Ovary (tissue), 3 donors: ENCODE results near the gene DPT.

Experiments
- EP300 ChIP-seq: sonication (generic); formaldehyde crosslinking; IDR thresholded peaks from one replicate; pipeline ENCODE4 v1.6.1; 2017; ENCODE audit warnings: antibody characterized with exemption
- TF ChIP-seq, protein P1 (sequence below), 3 donors: fragments of 450-650 bp in 2 of 3; fragments of 200-600 bp in 1 of 3; IDR thresholded peaks; one replicate each; pipeline versions ENCODE4 v1.5.1 to v1.8.0; 2016 to 2022; ENCODE audit warnings: antibody characterized with exemption in 3 of 3, mild to moderate bottlenecking in 1 of 3
- donor health status: DM: no; HTN: no; CAD: no.

- TF ChIP-seq EP300, result no peak
- TF ChIP-seq, protein P1, sequence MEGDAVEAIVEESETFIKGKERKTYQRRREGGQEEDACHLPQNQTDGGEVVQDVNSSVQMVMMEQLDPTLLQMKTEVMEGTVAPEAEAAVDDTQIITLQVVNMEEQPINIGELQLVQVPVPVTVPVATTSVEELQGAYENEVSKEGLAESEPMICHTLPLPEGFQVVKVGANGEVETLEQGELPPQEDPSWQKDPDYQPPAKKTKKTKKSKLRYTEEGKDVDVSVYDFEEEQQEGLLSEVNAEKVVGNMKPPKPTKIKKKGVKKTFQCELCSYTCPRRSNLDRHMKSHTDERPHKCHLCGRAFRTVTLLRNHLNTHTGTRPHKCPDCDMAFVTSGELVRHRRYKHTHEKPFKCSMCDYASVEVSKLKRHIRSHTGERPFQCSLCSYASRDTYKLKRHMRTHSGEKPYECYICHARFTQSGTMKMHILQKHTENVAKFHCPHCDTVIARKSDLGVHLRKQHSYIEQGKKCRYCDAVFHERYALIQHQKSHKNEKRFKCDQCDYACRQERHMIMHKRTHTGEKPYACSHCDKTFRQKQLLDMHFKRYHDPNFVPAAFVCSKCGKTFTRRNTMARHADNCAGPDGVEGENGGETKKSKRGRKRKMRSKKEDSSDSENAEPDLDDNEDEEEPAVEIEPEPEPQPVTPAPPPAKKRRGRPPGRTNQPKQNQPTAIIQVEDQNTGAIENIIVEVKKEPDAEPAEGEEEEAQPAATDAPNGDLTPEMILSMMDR (IDR thresholded peaks at IDR 0.05), result no peak
Observed at GRCh38 chr1:168735974-168736373, 7.0 kb upstream of the DPT start.
